Stimulated activated CD4-positive, alpha-beta T cell treated with anti-CD3 and anti-CD28 coated beads, Interleukin-1b, Interleukin-23, amount 100 ng/mL, for 4 hours (primary cell): Measurements from ENCODE around the gene TLDC2.

Source experiments
- DNase-seq, 2 donors: peaks; one replicate each; pipeline ENCODE4 v3.0.0-alpha.2; 2020; ENCODE audit warnings: low read depth in 2 of 2

The TLDC2 gene

DNA sequence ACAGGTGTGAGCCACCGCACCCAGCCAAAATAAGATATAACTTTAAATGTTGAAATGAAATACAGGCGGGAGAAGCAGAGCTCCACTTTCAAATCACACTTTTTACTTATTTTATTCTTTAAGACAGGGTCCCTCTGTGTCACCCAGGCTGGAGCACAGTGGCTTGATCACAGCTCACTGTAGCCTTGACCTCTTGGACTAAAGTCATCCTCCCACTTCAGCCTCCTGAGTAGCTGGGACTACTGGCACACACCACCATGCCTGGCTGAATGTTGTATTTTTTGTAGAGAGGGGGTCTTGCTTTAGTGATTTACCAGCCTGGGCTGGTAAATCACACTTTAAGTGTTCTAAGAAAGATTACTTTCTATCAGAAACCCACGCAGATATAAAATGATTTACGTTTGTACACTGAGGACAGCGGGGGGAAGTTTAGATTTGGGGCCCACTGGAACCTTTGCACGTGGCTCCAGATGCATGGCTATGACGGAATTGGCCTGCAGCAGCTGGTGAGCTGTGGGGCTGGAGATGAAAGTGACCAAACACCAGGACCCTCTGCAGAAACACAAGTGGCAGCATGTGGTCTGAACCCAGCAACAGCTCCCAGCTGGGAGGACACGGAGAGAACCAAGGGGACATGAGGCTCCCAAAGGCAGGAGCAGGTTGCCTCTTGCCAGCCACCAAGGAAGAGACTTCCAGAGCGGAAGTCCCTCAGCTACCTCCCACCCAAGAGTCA lies 26.4 kb upstream of the TLDC2 start:
- DNase-seq: no peak

- no peak for DNase-seq
Observed at GRCh38 chr20:36850759-36851158, 25.2 kb upstream of the TLDC2 start.

DNA sequence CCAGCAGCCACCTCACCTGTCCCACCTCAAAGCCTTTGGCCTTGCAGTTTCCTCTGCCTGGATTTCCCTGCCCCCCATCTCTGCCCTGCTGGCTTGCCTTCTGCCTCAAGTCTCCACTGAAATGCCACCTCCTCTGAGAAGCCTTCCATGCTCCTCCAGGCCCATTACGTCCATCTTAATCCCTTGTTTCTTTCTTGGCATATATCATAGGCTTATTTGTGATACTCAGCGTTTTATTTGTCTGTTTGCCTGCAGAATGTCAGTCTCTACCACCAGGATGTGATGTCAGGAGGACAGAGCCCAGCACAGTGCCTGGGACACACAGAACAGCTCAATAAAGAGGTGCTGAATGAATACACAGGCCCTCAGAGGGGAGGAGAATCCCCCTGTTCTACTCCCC lies 24.4 kb upstream of the TLDC2 start:
- DNase-seq: no peak

- no peak for DNase-seq
Observed at GRCh38 chr20:36852187-36852586, 23.8 kb upstream of the TLDC2 start.

DNA sequence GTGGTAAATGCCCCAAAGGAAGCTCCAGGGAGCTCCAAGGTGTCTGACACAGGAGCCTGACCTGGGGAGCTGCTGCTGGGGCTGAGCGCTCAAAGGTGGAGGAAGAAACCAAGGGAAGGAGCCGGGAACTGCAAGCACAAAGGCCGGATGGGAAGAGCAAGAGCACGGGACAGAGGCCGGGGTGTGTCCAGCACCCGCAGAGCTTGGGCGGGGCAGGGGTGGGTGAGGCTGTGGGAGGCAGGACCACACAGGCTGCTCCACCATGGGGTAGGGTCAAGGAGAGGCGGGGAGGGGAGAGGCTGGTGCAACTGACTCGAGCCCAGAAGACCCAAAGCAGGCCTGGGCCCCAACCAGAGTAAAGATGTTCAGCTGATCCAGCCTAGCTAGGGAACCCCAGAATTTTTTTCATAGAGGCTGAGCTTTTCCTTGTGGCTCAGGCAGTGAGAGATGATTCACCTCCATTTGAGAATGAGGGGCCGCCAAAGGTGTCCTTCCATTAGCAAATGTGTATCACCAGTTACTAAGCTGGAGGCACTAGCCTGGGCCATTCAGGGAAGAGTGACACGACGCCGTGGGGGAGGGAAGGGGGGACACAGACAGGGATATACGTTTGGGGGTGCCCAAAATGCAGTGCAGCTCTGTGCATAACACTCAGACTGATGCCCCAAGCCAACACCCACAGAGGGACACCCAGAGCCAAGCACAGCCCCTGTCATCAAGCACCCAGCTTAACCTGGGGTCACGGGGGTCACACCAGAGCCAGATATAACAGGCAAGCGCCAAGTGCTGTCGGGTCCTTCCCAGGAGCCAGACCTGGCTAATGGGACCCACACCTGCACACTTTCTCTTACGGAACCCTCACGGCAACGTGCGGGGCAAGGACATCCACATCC lies 21.3 kb upstream of the TLDC2 start:
- DNase-seq: no peak

DNA sequence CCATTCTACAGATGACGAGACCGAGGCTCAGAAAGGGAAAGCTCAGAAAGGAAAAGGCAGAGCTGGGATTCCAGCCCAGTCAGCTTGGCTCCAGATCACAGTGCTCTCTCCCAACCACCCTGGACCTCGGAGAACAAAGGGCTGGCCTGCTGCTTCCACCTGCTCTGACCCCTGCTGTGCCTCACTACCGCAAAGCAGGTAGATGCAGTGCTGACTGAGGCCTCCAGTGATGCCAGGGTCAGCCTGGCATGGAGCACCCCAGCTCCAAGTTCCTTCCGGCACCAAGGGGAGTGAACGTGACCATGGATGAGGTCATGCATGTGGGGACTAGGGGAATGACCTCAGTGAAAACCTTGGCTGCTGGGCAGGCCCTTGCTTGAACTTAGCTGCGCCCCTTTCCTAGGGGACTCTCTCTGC lies 20.7 kb upstream of the TLDC2 start:
- DNase-seq: no peak

DNA sequence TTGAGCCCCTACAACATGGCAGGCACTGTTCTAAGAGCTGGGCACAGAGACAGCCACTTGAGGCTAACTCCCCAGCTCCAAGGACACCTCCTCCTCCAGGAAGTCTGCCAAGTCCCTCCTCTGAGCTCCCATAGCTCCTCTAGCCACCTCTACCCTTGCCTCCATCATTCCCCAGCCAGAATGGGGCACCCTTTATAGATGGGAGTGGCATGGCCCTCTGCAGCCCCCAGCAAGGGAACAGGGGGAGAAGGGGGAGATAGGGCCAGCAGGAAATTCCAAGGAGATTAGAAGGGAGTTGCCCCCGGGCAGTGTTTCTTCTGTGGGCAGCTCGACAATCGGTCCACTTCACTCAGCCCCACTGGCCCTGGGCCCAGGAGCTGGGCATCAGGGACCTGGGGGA lies 19.7 kb upstream of the TLDC2 start:
- DNase-seq: no peak

GRCh38 chr20:36856691-36857635 lies 19.0 kb upstream of the TLDC2 start:
- no peak for DNase-seq

- DNase-seq: no peak
Observed at GRCh38 chr20:36859282-36859555, 16.7 kb upstream of the TLDC2 start.

GRCh38 chr20:36859700-36860330 lies 16.1 kb upstream of the TLDC2 start:
- DNase-seq: no peak

- no peak for DNase-seq
Observed at GRCh38 chr20:36860339-36860738, 15.6 kb upstream of the TLDC2 start.

- no peak for DNase-seq
Observed at GRCh38 chr20:36860811-36861624, 14.9 kb upstream of the TLDC2 start.

- DNase-seq: no peak
Observed at GRCh38 chr20:36861625-36861874, 14.4 kb upstream of the TLDC2 start.

DNA sequence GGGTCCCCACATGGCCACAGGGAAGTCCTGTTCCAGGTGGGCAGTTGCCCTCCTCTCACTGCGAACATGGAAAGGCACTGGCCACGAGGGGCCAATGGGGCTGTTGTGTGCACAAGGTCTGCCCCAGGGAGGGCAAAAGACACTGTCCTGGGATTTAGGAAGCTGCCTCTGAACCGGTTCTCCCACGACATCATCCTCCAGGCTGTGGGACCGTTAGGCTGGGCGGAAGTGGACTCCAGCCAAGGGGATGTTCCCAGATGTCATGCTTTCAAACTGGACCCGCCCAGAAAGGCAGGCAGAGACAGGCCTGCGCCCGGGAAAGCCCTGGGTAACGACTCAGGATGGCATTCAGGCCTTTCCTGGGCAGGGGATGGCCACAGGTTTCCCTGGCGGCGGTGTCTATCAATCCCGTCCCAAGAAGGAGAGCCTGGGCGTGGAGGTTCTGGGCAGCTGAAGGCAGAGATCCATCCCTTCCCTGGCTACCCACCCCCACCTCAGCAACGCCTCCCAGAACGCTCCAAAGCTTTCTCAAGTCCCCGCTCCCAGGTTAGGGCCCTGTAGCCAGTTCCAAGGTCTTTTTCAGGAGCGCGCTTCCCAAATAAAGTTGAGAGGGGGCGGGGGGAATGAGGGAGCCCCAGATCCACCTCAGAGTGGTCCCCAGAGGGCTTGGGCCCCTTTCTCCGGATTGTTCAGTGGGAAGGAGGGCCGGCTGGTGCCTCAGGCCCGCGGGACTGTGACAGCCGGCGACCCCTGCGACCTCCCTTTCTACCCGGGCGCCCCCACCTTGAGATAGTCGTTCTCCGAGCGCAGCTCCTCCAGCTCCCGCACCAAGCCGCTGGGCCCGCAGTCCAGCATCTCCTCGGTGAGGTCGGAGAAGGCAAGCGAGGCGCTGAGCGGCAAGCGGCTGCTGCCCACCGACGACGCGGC lies 13.8 kb upstream of the TLDC2 start:
- no peak for DNase-seq

- no peak for DNase-seq
Observed at GRCh38 chr20:36862857-36863668, 12.9 kb upstream of the TLDC2 start.

- DNase-seq: no peak
Observed at GRCh38 chr20:36865076-36865860, 10.7 kb upstream of the TLDC2 start.

- DNase-seq: no peak
Observed at GRCh38 chr20:36865861-36866149, 10.1 kb upstream of the TLDC2 start.

DNA sequence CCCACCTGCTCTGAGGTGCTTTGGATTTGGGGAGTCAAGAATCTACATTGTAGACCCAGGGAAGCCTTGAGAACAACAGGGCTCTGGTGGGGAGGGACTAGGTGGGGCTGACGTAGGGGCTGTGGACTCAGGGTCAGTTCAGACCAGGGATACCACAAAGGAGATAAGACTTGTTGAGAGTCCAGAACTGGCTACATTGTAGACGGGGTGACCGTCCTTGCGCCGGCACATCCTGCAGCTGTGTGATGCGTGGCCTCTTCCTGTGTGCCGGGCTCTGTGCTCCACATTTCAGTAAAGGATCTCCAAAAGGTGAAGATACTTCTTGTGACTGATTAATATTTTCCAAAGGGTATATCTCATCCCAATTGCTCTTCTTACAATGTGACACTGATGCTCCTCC lies 9.8 kb upstream of the TLDC2 start:
- no peak for DNase-seq
